ENCODE measurements around the gene NDUFB7. TPM values are rescaled to one million over a fixed set of nuclear protein-coding genes. Genes with fewer than 3 reads are reported as not detected.

The NDUFB7 gene
- total RNA-seq, 1 experiment from 2014 or later = 180 TPM

GRCh38 chr19:14603990-14604387, 32.1 kb upstream of the NDUFB7 start:
- ChIA-PET CTCF (no interaction called here), POLR2A (interaction anchor here (0.6 kb wide), 1 partner anchor 546 kb away, joined by 3 read pairs; no protein-coding TSS in a partner anchor)
- no peak for TF ChIP-seq CTCF (IDR thresholded peaks at IDR 0.05)
- no peak for TF ChIP-seq POLR2AphosphoS5 (IDR thresholded peaks at IDR 0.05; ENCODE audit: low read depth, low read length)
- TF ChIP-seq SIN3A (IDR thresholded peaks at IDR 0.05; ENCODE audit: borderline replicate concordance, insufficient read depth, low read depth, low read length) = no peak
- TF ChIP-seq TCF7L2 (IDR thresholded peaks at IDR 0.05; ENCODE audit: low read depth, low read length) = no peak
- no peak for TF ChIP-seq REST (IDR thresholded peaks at IDR 0.05; ENCODE audit: insufficient read depth in 1 of 2, low read depth in 2 of 2, low read length in 1 of 2)
- Histone ChIP-seq H3K36me3 (ENCODE audit: control insufficient read depth, insufficient read depth, low read length) (no peaks in the 10 kb centered on the region), H3K27ac (ENCODE audit: low read length) (no peak overlapping the region), H3K27me3 (ENCODE audit: control insufficient read depth, insufficient read depth, low read length) (no peaks in the 10 kb centered on the region), H3K9me3 (ENCODE audit: control insufficient read depth, insufficient read depth, low read depth, low read length) (no peaks in the 10 kb centered on the region), H3K4me3 (ENCODE audit: low read depth in 2 of 2, low read length in 2 of 2) (no peak overlapping the region), H3K4me1 (ENCODE audit: control insufficient read depth, insufficient read depth, low read length) (no peaks in the 10 kb centered on the region)
- no peak for DNase-seq (ENCODE audit: low read depth, low spot score)
- BruUV-seq (replicated peaks) = no TSS peak
- ATAC-seq = no peak
- in situ Hi-C loops (cut with HindIII; ENCODE audit: low pct_unique_long_range_greater_than_20kb, low sequenced_read_pairs) (no loop called here), intact Hi-C loops (cut with micrococcal nuclease; ENCODE audit: unreplicated experiment) (no loop called here)

- H3K4me3 ChIP-seq (ENCODE audit: low read depth in 2 of 2, low read length in 2 of 2) = no peak overlapping the region
- no TSS peak for BruUV-seq (replicated peaks)
- in situ Hi-C loops (cut with HindIII; ENCODE audit: low pct_unique_long_range_greater_than_20kb, low sequenced_read_pairs) = no loop called here
- no peaks in the 10 kb centered on the region for H3K27me3 ChIP-seq (ENCODE audit: control insufficient read depth, insufficient read depth, low read length)
- ChIA-PET CTCF (no interaction called here), POLR2A (no interaction called here)
- intact Hi-C loops (cut with micrococcal nuclease; ENCODE audit: unreplicated experiment) = no loop called here
- TF ChIP-seq TCF7L2 (IDR thresholded peaks at IDR 0.05; ENCODE audit: low read depth, low read length) (no peak), POLR2AphosphoS5 (IDR thresholded peaks at IDR 0.05; ENCODE audit: low read depth, low read length) (no peak), REST (IDR thresholded peaks at IDR 0.05; ENCODE audit: insufficient read depth in 1 of 2, low read depth in 2 of 2, low read length in 1 of 2) (no peak), CTCF (IDR thresholded peaks at IDR 0.05) (no peak), SIN3A (IDR thresholded peaks at IDR 0.05; ENCODE audit: borderline replicate concordance, insufficient read depth, low read depth, low read length) (no peak)
- ATAC-seq (no peak), DNase-seq (ENCODE audit: low read depth, low spot score) (no peak)
- H3K27ac ChIP-seq (ENCODE audit: low read length) = no peak overlapping the region
- H3K9me3 ChIP-seq (ENCODE audit: control insufficient read depth, insufficient read depth, low read depth, low read length) = no peaks in the 10 kb centered on the region
- no peaks in the 10 kb centered on the region for H3K36me3 ChIP-seq (ENCODE audit: control insufficient read depth, insufficient read depth, low read length)
- H3K4me1 ChIP-seq (ENCODE audit: control insufficient read depth, insufficient read depth, low read length) = no peaks in the 10 kb centered on the region
Observed at GRCh38 chr19:14599548-14600147, 27.8 kb upstream of the NDUFB7 start.
